Activated CD4-positive, alpha-beta T cell treated with anti-CD3 and anti-CD28 coated beads, Interleukin-2, Interleukin-4, amounts not matched to agents 100 ng/mL and 50 ng/mL, durations not matched to agents 16 hours and 8 hours (primary cell): Measurements from ENCODE around the gene CDR2.
A peak's percentile ranks its signal among the peaks of the same experiment; 100 is the strongest.
"Not testable (repeated sequence)": the region's sequence is repeated elsewhere in the genome, so short reads cannot be mapped to it uniquely, and the experiment has no call there.

Source experiments
- DNase-seq: peaks from one replicate; pipeline ENCODE4 v3.0.0-alpha.2; 2020; ENCODE audit warnings: low spot score

CDR2 gene

GRCh38 chr16:22375963-22376640 is 1.7 kb upstream of the CDR2 start:
- DNase-seq: no peak

- DNase-seq: no peak
Measured at GRCh38 chr16:22375117-22375962, 921 bp upstream of the CDR2 start.

- peak; percentile 23 for DNase-seq
Measured at GRCh38 chr16:22373662-22374310, 633 bp downstream of the CDR2 start.

- peak; percentile 41 for DNase-seq
Measured at GRCh38 chr16:22372882-22373661, 1.3 kb downstream of the CDR2 start.

- no peak for DNase-seq
Measured at GRCh38 chr16:22370038-22370820, 4.2 kb downstream of the CDR2 start.

GRCh38 chr16:22369221-22369811 is 5.1 kb downstream of the CDR2 start:
- DNase-seq: peak; percentile 38

- not testable (repeated sequence) for DNase-seq
Measured at GRCh38 chr16:22368200-22368826, 6.1 kb downstream of the CDR2 start.

GRCh38 chr16:22366889-22367288 is 7.5 kb downstream of the CDR2 start:
- no peak for DNase-seq

- DNase-seq: no peak
Measured at GRCh38 chr16:22366371-22366770, 8.0 kb downstream of the CDR2 start.

GRCh38 chr16:22364241-22364640 is 10.2 kb downstream of the CDR2 start:
- no peak for DNase-seq

- no peak for DNase-seq
Measured at GRCh38 chr16:22360963-22361659, 13.3 kb downstream of the CDR2 start.

GRCh38 chr16:22359679-22360078 is 14.7 kb downstream of the CDR2 start:
- DNase-seq: no peak

- DNase-seq: no peak
Measured at GRCh38 chr16:22358000-22358399, 16.4 kb downstream of the CDR2 start.

GRCh38 chr16:22357635-22357971 is 16.8 kb downstream of the CDR2 start:
- no peak for DNase-seq

GRCh38 chr16:22356930-22357634 is 17.3 kb downstream of the CDR2 start:
- no peak for DNase-seq

- DNase-seq: no peak
Measured at GRCh38 chr16:22355487-22355908, 18.9 kb downstream of the CDR2 start.

GRCh38 chr16:22353933-22354541 is 20.4 kb downstream of the CDR2 start:
- DNase-seq: no peak

GRCh38 chr16:22353191-22353919 is 21.1 kb downstream of the CDR2 start:
- peak; percentile 37 for DNase-seq
